Measurements from ENCODE around the gene TM4SF18. TPM values are rescaled to one million over a fixed set of nuclear protein-coding genes. Genes with fewer than 3 reads are reported as not detected.

Gene TM4SF18
- total RNA-seq, 1 donor from 2014 or later: 5.6 TPM

GRCh38 chr3:149319750-149320149, 13.7 kb downstream of the TM4SF18 start:
- no peaks in the 10 kb centered on the region for H3K9me3 ChIP-seq (ENCODE audit: insufficient read depth, low read depth, low read length)
- H3K36me3 ChIP-seq (ENCODE audit: insufficient read depth, low read length): no peaks in the 10 kb centered on the region
- no peaks in the 10 kb centered on the region for H3K27me3 ChIP-seq (ENCODE audit: insufficient read depth, low read length)
- peaks cover 17% of the 10 kb centered on the region for H3K4me1 ChIP-seq (ENCODE audit: insufficient read depth, low read length)
- H3K4me3 Mint-ChIP-seq (ENCODE audit: unreplicated experiment): no peak overlapping the region
- no peak overlapping the region for H3K4me3 ChIP-seq (ENCODE audit: insufficient read depth, low read depth, low read length)
- H4K20me1 ChIP-seq (ENCODE audit: insufficient read depth, low read length): no peaks in the 10 kb centered on the region
- H3K27ac Mint-ChIP-seq (ENCODE audit: unreplicated experiment): no peak overlapping the region
- H3K36me3 Mint-ChIP-seq (ENCODE audit: low read depth, unreplicated experiment): peaks cover 1% of the 10 kb centered on the region
- H3K4me2 ChIP-seq (ENCODE audit: low read length): no peak overlapping the region
- no peak overlapping the region for H2AFZ ChIP-seq (ENCODE audit: low read depth, low read length)
- no peaks in the 10 kb centered on the region for H3K9me3 Mint-ChIP-seq (ENCODE audit: unreplicated experiment)
- H3K27me3 Mint-ChIP-seq (ENCODE audit: low read depth, unreplicated experiment): no peaks in the 10 kb centered on the region
- FAIRE-seq: no peak
- H3K9ac ChIP-seq (ENCODE audit: low read length): no peak overlapping the region
- TF ChIP-seq EZH2 (IDR thresholded peaks at IDR 0.05; ENCODE audit: insufficient read depth, low read length) (no peak), CTCF (IDR thresholded peaks at IDR 0.05; ENCODE audit: insufficient read depth, low read depth, low read length) (no peak)
- no peak overlapping the region for H3K27ac ChIP-seq (ENCODE audit: low read depth, low read length)
- no peaks in the 10 kb centered on the region for H3K79me2 ChIP-seq (ENCODE audit: insufficient read depth, low read length)
- DNase-seq (ENCODE audit: low read depth): no peak
- H3K4me1 Mint-ChIP-seq (ENCODE audit: low read depth, unreplicated experiment): peaks cover 20% of the 10 kb centered on the region

GRCh38 chr3:149317072-149317471, 16.4 kb downstream of the TM4SF18 start:
- H3K9me3 Mint-ChIP-seq (ENCODE audit: unreplicated experiment): no peaks in the 10 kb centered on the region
- no peak overlapping the region for H3K4me3 Mint-ChIP-seq (ENCODE audit: unreplicated experiment)
- H2AFZ ChIP-seq (ENCODE audit: low read depth, low read length): no peak overlapping the region
- H3K79me2 ChIP-seq (ENCODE audit: insufficient read depth, low read length): no peaks in the 10 kb centered on the region
- no peak overlapping the region for H3K4me2 ChIP-seq (ENCODE audit: low read length)
- H3K27me3 ChIP-seq (ENCODE audit: insufficient read depth, low read length): no peaks in the 10 kb centered on the region
- peaks cover 1% of the 10 kb centered on the region for H3K36me3 Mint-ChIP-seq (ENCODE audit: low read depth, unreplicated experiment)
- no peaks in the 10 kb centered on the region for H4K20me1 ChIP-seq (ENCODE audit: insufficient read depth, low read length)
- H3K36me3 ChIP-seq (ENCODE audit: insufficient read depth, low read length): no peaks in the 10 kb centered on the region
- no peak overlapping the region for H3K9ac ChIP-seq (ENCODE audit: low read length)
- H3K27ac ChIP-seq (ENCODE audit: low read depth, low read length): no peak overlapping the region
- DNase-seq (ENCODE audit: low read depth) (no peak), FAIRE-seq (no peak)
- H3K27ac Mint-ChIP-seq (ENCODE audit: unreplicated experiment): no peak overlapping the region
- TF ChIP-seq EZH2 (IDR thresholded peaks at IDR 0.05; ENCODE audit: insufficient read depth, low read length): no peak
- no peak overlapping the region for H3K4me3 ChIP-seq (ENCODE audit: insufficient read depth, low read depth, low read length)
- H3K4me1 ChIP-seq (ENCODE audit: insufficient read depth, low read length): peaks cover 20% of the 10 kb centered on the region
- H3K9me3 ChIP-seq (ENCODE audit: insufficient read depth, low read depth, low read length): no peaks in the 10 kb centered on the region
- no peaks in the 10 kb centered on the region for H3K27me3 Mint-ChIP-seq (ENCODE audit: low read depth, unreplicated experiment)
- peaks cover 30% of the 10 kb centered on the region for H3K4me1 Mint-ChIP-seq (ENCODE audit: low read depth, unreplicated experiment)

- Histone ChIP-seq H3K79me2 (ENCODE audit: insufficient read depth, low read length) (no peaks in the 10 kb centered on the region), H3K27ac (ENCODE audit: low read depth, low read length) (no peak overlapping the region), H3K36me3 (ENCODE audit: insufficient read depth, low read length) (no peaks in the 10 kb centered on the region), H2AFZ (ENCODE audit: low read depth, low read length) (peak overlapping the region; percentile 35), H4K20me1 (ENCODE audit: insufficient read depth, low read length) (no peaks in the 10 kb centered on the region), H3K4me2 (ENCODE audit: low read length) (no peak overlapping the region), H3K4me3 (ENCODE audit: insufficient read depth, low read depth, low read length) (no peak overlapping the region), H3K27me3 (ENCODE audit: insufficient read depth, low read length) (no peaks in the 10 kb centered on the region), H3K4me1 (ENCODE audit: insufficient read depth, low read length) (peaks cover 20% of the 10 kb centered on the region), H3K9me3 (ENCODE audit: insufficient read depth, low read depth, low read length) (no peaks in the 10 kb centered on the region), H3K9ac (ENCODE audit: low read length) (no peak overlapping the region)
- Mint-ChIP-seq H3K27me3 (ENCODE audit: low read depth, unreplicated experiment) (no peaks in the 10 kb centered on the region), H3K9me3 (ENCODE audit: unreplicated experiment) (no peaks in the 10 kb centered on the region), H3K36me3 (ENCODE audit: low read depth, unreplicated experiment) (peaks cover 1% of the 10 kb centered on the region), H3K4me1 (ENCODE audit: low read depth, unreplicated experiment) (peaks cover 30% of the 10 kb centered on the region), H3K4me3 (ENCODE audit: unreplicated experiment) (peak overlapping the region; percentile 57), H3K27ac (ENCODE audit: unreplicated experiment) (peak overlapping the region; percentile 79)
- no peak for TF ChIP-seq CTCF (IDR thresholded peaks at IDR 0.05; ENCODE audit: insufficient read depth, low read depth, low read length)
- TF ChIP-seq EZH2 (IDR thresholded peaks at IDR 0.05; ENCODE audit: insufficient read depth, low read length): no peak
- DNase-seq (ENCODE audit: low read depth) (no peak), FAIRE-seq (no peak)
Measured at GRCh38 chr3:149316437-149316836, 17.0 kb downstream of the TM4SF18 start.
